H1 (cell line): ENCODE data around the gene TCEAL1. TPM values are rescaled to one million over a fixed set of nuclear protein-coding genes. Genes with fewer than 3 reads are reported as not detected.

Experiments used
- E2F6 ChIP-seq: IDR thresholded peaks from 2 replicates; pipeline ENCODE4 v1.6.1; 2012; ENCODE audit warnings: inconsistent platforms
- EGR1 ChIP-seq: IDR thresholded peaks from 2 replicates; pipeline ENCODE4 v1.6.1; 2011; ENCODE audit warnings: low read depth, low read length, borderline replicate concordance
- EP300 ChIP-seq, 2 experiments: IDR thresholded peaks; 1 replicate in 1 of 2; 2 replicates in 1 of 2; pipeline ENCODE4 v1.6.1; 2011 to 2012; ENCODE audit warnings: low read depth in 2 of 2, low read length in 2 of 2, mild to moderate bottlenecking in 2 of 2, borderline replicate concordance in 1 of 2, inconsistent platforms in 1 of 2, moderate library complexity in 1 of 2
- HDAC2 ChIP-seq, 2 experiments: fragments of 300-600 bp in 1 of 2; sonication (generic) in 1 of 2; IDR thresholded peaks; 2 replicates each; pipeline ENCODE4 v1.6.1; 2011 to 2012; ENCODE audit warnings: low read depth in 2 of 2, low read length in 2 of 2, mild to moderate bottlenecking in 2 of 2, moderate library complexity in 2 of 2, borderline replicate concordance in 1 of 2, inconsistent platforms in 1 of 2
- KDM4A ChIP-seq: IDR thresholded peaks from one replicate; pipeline ENCODE4 v1.7.1; 2012; ENCODE audit warnings: low read depth, mild to moderate bottlenecking, moderate library complexity, low read length, inconsistent platforms; ENCODE audit not compliant: severe bottlenecking
- MAFK ChIP-seq: IDR thresholded peaks from 2 replicates; pipeline ENCODE4 v1.6.1; 2012; ENCODE audit warnings: low read depth, mild to moderate bottlenecking, improper control_type of control experiment, low read length
- RAD21 ChIP-seq, 2 experiments: IDR thresholded peaks in 1 of 2; conservative IDR thresholded peaks in 1 of 2; 2 replicates each; pipeline ENCODE4 v1.6.1; 2011; ENCODE audit warnings: low read depth in 2 of 2, low read length in 2 of 2, improper control_type of control experiment in 1 of 2, inconsistent platforms in 1 of 2, mild to moderate bottlenecking in 1 of 2, moderate library complexity in 1 of 2
- SAP30 ChIP-seq: fragments of 300-600 bp; sonication (generic); IDR thresholded peaks from 2 replicates; pipeline ENCODE4 v1.7.1; 2012; ENCODE audit warnings: low read length, moderate library complexity, mild to moderate bottlenecking, inconsistent platforms; ENCODE audit not compliant: insufficient read depth, insufficient replicate concordance
- SP4 ChIP-seq: IDR thresholded peaks from 2 replicates; pipeline ENCODE4 v1.6.1; 2012; ENCODE audit warnings: low read length, inconsistent platforms
- polyA plus RNA-seq, 7 experiments: library from polyadenylated mRNA; depleted of rRNA in 3 of 7; stranded (reverse) in 5 of 7; unstranded in 2 of 7; fragments of >200 nt in 5 of 7; fragments of 200-250 nt in 2 of 7; gene quantifications; 1 replicate in 5 of 7; 2 replicates in 1 of 7; 4 replicates in 1 of 7; pipeline versions ENCODE4 v1.2.1 to v1.2.3, GENCODE V29; 2011 to 2013; ENCODE audit warnings: missing spikeins in 2 of 7, mixed read lengths in 2 of 7
- total RNA-seq: library from RNA; stranded (reverse); fragmentation: NEBNext Ultra II Directional; extraction: Animal tissue kit (Norgen Biotek cat#: 25700); gene quantifications from 2 replicates; pipeline ENCODE4 v1.2.1, GENCODE V29; 2021

TCEAL1 gene
- total and polyA plus RNA-seq, 2 of the 8 experiments (the other 6 are each of a cell fraction or from before 2014, with no cell fraction given), result 3.9 to 4.1 TPM

GRCh38 chrX:103584596-103584995 lies 44.2 kb upstream of the TCEAL1 start (continued):
- TF ChIP-seq RAD21 (IDR thresholded peaks at IDR 0.05 in 1 of 2, conservative IDR thresholded peaks at IDR 0.05 in 1 of 2; ENCODE audit: low read depth in 2 of 2, low read length in 2 of 2), result no peak
- no peak for TF ChIP-seq SP4
- no peak for TF ChIP-seq EGR1
- TF ChIP-seq MAFK, result no peak
- no peak for TF ChIP-seq SAP30
- TF ChIP-seq HDAC2 (IDR thresholded peaks at IDR 0.05; ENCODE audit: borderline replicate concordance in 1 of 2, low read depth in 2 of 2, low read length in 2 of 2), result no peak
- TF ChIP-seq EP300 (IDR thresholded peaks at IDR 0.05; ENCODE audit: borderline replicate concordance in 1 of 2, low read depth in 2 of 2, low read length in 2 of 2), result no peak
- TF ChIP-seq E2F6, result no peak
- TF ChIP-seq KDM4A, result no peak
